Endothelial cell of umbilical vein (primary cell): ENCODE measurements around the gene VIPR2. TPM values are rescaled to one million over a fixed set of nuclear protein-coding genes. Genes with fewer than 3 reads are reported as not detected.

Source experiments
- BruUV-seq: library from RNA; stranded (reverse); fragments of 400-500 nt; replicated peaks from 2 replicates; lab custom pipeline; 2021; lab: Mats Ljungman, UMichigan
- CTCF ChIA-PET: fragments of 300-600, 350-600 bp; sonication (Branson Sonifier 250); formaldehyde crosslinking; loops from one replicate; lab custom pipeline; 2021; ENCODE audit warnings: antibody characterized with exemption, inconsistent platforms; lab: Charles Lee
- POLR2A ChIA-PET: fragments of 300-600, 350-600 bp; sonication (Branson Sonifier 250); formaldehyde crosslinking; loops from one replicate; lab custom pipeline; 2021; ENCODE audit warnings: antibody characterized with exemption, inconsistent platforms; lab: Charles Lee
- DNase-seq: peaks from one replicate; pipeline ENCODE4 v3.0.0-alpha.2; 2011; ENCODE audit warnings: low read depth, low spot score
- FAIRE-seq: peaks from 2 replicates; lab custom pipeline; 2011; peaks lifted over from hg19 to GRCh38; lab: Jason Lieb, UNC
- H2AFZ ChIP-seq: 2 replicates; pipeline ENCODE4 v1.6.0; 2012; ENCODE audit warnings: low read depth, low read length, control low read depth, inconsistent platforms
- H3K27ac ChIP-seq: 2 replicates; pipeline ENCODE4 v1.5.1; 2011; ENCODE audit warnings: low read depth, mild to moderate bottlenecking, control low read depth, low read length, moderate library complexity; ENCODE audit not compliant: insufficient read depth
- H3K27me3 ChIP-seq, 2 experiments: 2 replicates each; pipeline versions ENCODE4 v1.6.0 to v1.6.1; 2011; ENCODE audit warnings: low read length in 2 of 2, mixed read lengths in 1 of 2; ENCODE audit not compliant: control insufficient read depth in 2 of 2, insufficient read depth in 2 of 2
- H3K36me3 ChIP-seq, 2 experiments: 2 replicates in 1 of 2; 3 replicates in 1 of 2; pipeline ENCODE4 v1.5.1; 2011; ENCODE audit warnings: low read length in 2 of 2, mild to moderate bottlenecking in 1 of 2, moderate library complexity in 1 of 2; ENCODE audit not compliant: control insufficient read depth in 2 of 2, insufficient read depth in 2 of 2; ENCODE audit errors: extremely low read depth in 1 of 2
- H3K4me1 ChIP-seq: 3 replicates; pipeline ENCODE4 v1.5.1; 2011; ENCODE audit warnings: mild to moderate bottlenecking, low read length; ENCODE audit not compliant: control insufficient read depth, insufficient read depth; ENCODE audit errors: extremely low read depth
- H3K4me2 ChIP-seq: 2 replicates; pipeline ENCODE4 v1.6.1; 2011; ENCODE audit warnings: low read length, control low read depth, mixed read lengths; ENCODE audit not compliant: insufficient read depth
- H3K4me3 ChIP-seq, 3 experiments: fragments of 200-600 bp in 1 of 3; sonication (generic), shearing (Covaris generic) in 1 of 3; replicated peaks in 1 of 3; 2 replicates each; pipeline ENCODE4 v1.5.1; 2011 to 2016; ENCODE audit warnings: control low read depth in 3 of 3, low read length in 3 of 3, mild to moderate bottlenecking in 2 of 3, inconsistent platforms in 1 of 3, low read depth in 1 of 3, moderate library complexity in 1 of 3; ENCODE audit not compliant: insufficient read depth in 1 of 3
- H3K79me2 ChIP-seq: 2 replicates; pipeline ENCODE4 v1.6.0; 2012; ENCODE audit warnings: low read length, inconsistent platforms; ENCODE audit not compliant: control insufficient read depth, insufficient read depth
- H3K9ac ChIP-seq: replicated peaks from 2 replicates; pipeline ENCODE3; 2011; ENCODE audit warnings: low read length, control low read depth; ENCODE audit not compliant: insufficient read depth; ENCODE audit errors: extremely low read depth
- H3K9me1 ChIP-seq: replicated peaks from 3 replicates; pipeline ENCODE4 v1.6.0; 2011; ENCODE audit warnings: mild to moderate bottlenecking, low read length; ENCODE audit not compliant: control insufficient read depth, insufficient read depth; ENCODE audit errors: extremely low read depth
- H3K9me3 ChIP-seq: replicated peaks from 2 replicates; pipeline ENCODE4 v1.5.1; 2012; ENCODE audit warnings: low read length, inconsistent platforms; ENCODE audit not compliant: control insufficient read depth, insufficient read depth
- H4K20me1 ChIP-seq: replicated peaks from 2 replicates; pipeline ENCODE3; 2011; ENCODE audit warnings: mild to moderate bottlenecking, low read length; ENCODE audit not compliant: control insufficient read depth, insufficient read depth; ENCODE audit errors: extremely low read depth
- CTCF ChIP-seq, 2 donors: IDR thresholded peaks; 1 replicate in 1 of 2; 2 replicates in 1 of 2; pipeline ENCODE4 v1.5.1; 2011; ENCODE audit warnings: low read length in 2 of 2, mild to moderate bottlenecking in 2 of 2, moderate library complexity in 2 of 2, control low read depth in 1 of 2, inconsistent platforms in 1 of 2, low read depth in 1 of 2; ENCODE audit not compliant: insufficient read depth in 1 of 2; ENCODE audit errors: extremely low read depth in 1 of 2
- EZH2 ChIP-seq: IDR thresholded peaks from 2 replicates; pipeline ENCODE4 v1.6.1; 2012; ENCODE audit warnings: borderline replicate concordance, low read depth, mild to moderate bottlenecking, moderate library complexity, low read length, inconsistent platforms; ENCODE audit not compliant: severe bottlenecking
- FOS ChIP-seq: IDR thresholded peaks from 2 replicates; pipeline ENCODE4 v1.6.1; 2011; ENCODE audit warnings: mild to moderate bottlenecking, low read length, moderate library complexity, borderline replicate concordance; ENCODE audit not compliant: insufficient read depth
- GATA2 ChIP-seq: IDR thresholded peaks from 2 replicates; pipeline ENCODE4 v1.7.0; 2011; ENCODE audit warnings: low read depth, mild to moderate bottlenecking, moderate library complexity, mixed read lengths, low read length; ENCODE audit not compliant: insufficient read length, insufficient read depth
- JUN ChIP-seq: IDR thresholded peaks from 2 replicates; pipeline ENCODE4 v1.6.1; 2011; ENCODE audit warnings: borderline replicate concordance, low read depth; ENCODE audit not compliant: insufficient read length, insufficient read depth
- MAX ChIP-seq: IDR thresholded peaks from 2 replicates; pipeline ENCODE4 v1.6.1; 2011; ENCODE audit not compliant: insufficient read depth, insufficient read length
- MYC ChIP-seq: IDR thresholded peaks from one replicate; pipeline ENCODE4 v1.6.1; 2011; ENCODE audit warnings: mild to moderate bottlenecking, low read depth, low read length
- POLR2A ChIP-seq: IDR thresholded peaks from 2 replicates; pipeline ENCODE4 v1.6.1; 2012; ENCODE audit warnings: low read depth, mild to moderate bottlenecking, control low read depth, low read length
- POLR2AphosphoS5 ChIP-seq: IDR thresholded peaks from 2 replicates; pipeline ENCODE4 v1.6.1; 2012; ENCODE audit warnings: low read depth, mild to moderate bottlenecking, control low read depth, low read length, moderate library complexity; ENCODE audit not compliant: insufficient read depth
- dilution Hi-C: fragments of 300-500 bp; cut with MboI; formaldehyde crosslinking; loops from one replicate; pipeline ENCODE4 v1.15.0; 2019; ENCODE audit warnings: low sequenced_read_pairs; ENCODE audit not compliant: extremely low pct_ligation_motif_present
- intact Hi-C: fragments of 100-400 bp; cut with micrococcal nuclease; formaldehyde crosslinking; loops from one replicate; pipeline ENCODE4 v1.10.0; 2022
- polyA plus RNA-seq, 4 experiments: library from polyadenylated mRNA; depleted of rRNA in 3 of 4; stranded (reverse) in 3 of 4; unstranded in 1 of 4; fragments of >200 nt; gene quantifications; 2 replicates each; pipeline versions ENCODE4 v1.2.1 to v1.2.3, GENCODE V29; 2011 to 2012; ENCODE audit warnings: missing spikeins in 1 of 4
- total RNA-seq: library from RNA; stranded (reverse); gene quantifications from 2 replicates; pipeline ENCODE4 v1.2.3, GENCODE V29; 2021

The VIPR2 gene
- total and polyA plus RNA-seq, 2 donors (not counting 3 experiments of a cell fraction or from before 2014, with no cell fraction given): not detected

- no peaks in the 10 kb centered on the region for H3K79me2 ChIP-seq
- H4K20me1 ChIP-seq: no peaks in the 10 kb centered on the region
- no peaks in the 10 kb centered on the region for H3K4me1 ChIP-seq
- no peak overlapping the region for H2AFZ ChIP-seq
- H3K36me3 ChIP-seq: no peaks in the 10 kb centered on the region
- TF ChIP-seq POLR2A: no peak
- no peak for TF ChIP-seq MYC
- TF ChIP-seq EZH2: no peak
- no peak for TF ChIP-seq MAX
- TF ChIP-seq CTCF (IDR thresholded peaks at IDR 0.05; ENCODE audit: extremely low read depth in 1 of 2, insufficient read depth in 1 of 2, low read depth in 1 of 2, low read length in 2 of 2): no peak
- no peak for TF ChIP-seq JUN
- no peak for TF ChIP-seq POLR2AphosphoS5
- TF ChIP-seq FOS: no peak
- no peak for TF ChIP-seq GATA2
- H3K9ac ChIP-seq: no peak overlapping the region
- H3K9me3 ChIP-seq: no peaks in the 10 kb centered on the region
- CTCF ChIA-PET: no interaction called here
- intact Hi-C loops (no loop called here), dilution Hi-C loops (no loop called here)
- POLR2A ChIA-PET: no interaction called here
- H3K4me3 ChIP-seq: no peak overlapping the region
- no peaks in the 10 kb centered on the region for H3K27me3 ChIP-seq
- H3K4me2 ChIP-seq: no peak overlapping the region
- FAIRE-seq (no peak), DNase-seq (no peak)
- H3K27ac ChIP-seq: no peak overlapping the region
- no peaks in the 10 kb centered on the region for H3K9me1 ChIP-seq
- no TSS peak for BruUV-seq
Observed at GRCh38 chr7:159039716-159040115, 105.0 kb downstream of the VIPR2 start.
